Stimulated activated CD4-positive, alpha-beta T cell treated with anti-CD3 and anti-CD28 coated beads, TNF-alpha, amount 100 ng/mL, for 4 hours (primary cell): ENCODE data around the gene GRID1.

Experiments
- DNase-seq, 3 experiments: peaks; one replicate each; pipeline ENCODE4 v3.0.0-alpha.2; 2020; ENCODE audit warnings: low read depth in 3 of 3

The GRID1 gene

DNA sequence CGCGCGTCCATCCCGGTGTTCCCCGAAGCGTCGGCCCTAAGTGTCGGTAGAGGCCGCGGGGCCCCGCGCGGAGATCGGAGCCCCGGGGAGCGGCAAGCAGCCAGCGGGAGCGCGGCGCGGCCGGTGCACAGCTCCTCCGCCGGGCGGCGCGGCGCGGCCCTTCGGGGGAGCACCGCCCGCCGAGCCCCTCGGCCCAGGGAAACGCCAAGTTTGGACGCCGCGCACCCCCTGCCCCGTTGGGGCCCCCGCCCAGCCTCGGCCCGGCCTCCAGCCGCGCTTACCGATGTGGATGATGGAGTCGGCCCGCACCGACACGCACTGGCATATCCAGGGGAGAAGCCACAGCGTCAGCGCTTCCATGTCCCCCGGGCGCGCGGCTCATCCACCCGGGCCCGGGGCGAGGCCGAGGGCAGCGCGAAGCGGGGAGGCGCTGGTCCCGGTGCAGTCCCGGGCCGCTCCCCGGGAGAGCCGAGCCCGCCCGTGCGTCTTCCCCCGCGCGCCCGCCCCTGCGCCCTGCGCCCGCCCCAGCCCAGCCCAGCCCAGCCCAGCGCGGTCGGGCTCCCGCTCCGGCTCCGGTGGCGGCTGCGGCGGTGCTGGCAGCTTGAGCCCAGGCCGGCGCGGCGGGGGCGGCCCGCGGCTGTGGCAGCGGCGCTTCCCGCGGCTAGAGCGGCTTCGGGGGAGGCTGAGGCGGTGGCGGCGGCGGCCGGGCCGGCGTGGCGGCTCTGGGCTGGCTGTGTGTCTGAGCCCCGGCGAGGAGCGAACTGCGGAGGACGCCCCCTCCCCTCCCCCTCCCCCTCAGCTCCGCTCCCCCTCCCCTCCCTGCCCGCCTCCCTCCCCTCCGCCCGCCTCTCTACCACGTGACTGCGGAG is at the start of gene GRID1:
Gene GRID1, minus strand, starts transcription at position 763 of the 869 bp plus-strand sequence.
- DNase-seq = no peak

DNA sequence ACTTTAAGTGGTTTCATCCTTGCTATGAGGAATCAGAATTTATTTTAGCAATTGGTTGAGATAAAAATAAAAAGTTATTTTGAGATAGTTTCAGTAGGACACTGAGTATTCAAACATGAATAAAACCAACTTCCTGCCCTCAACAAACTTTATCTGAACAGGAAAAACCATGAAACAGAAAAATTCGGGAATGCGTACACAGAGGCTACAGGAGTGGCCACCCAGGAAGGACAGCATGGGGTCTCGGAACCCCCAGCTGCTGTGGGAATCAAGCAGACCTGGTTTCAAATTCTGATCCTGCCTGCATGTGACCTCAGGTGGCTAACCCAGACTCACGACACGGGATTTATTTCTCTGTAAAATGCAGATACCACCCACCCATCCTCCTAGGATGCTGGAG is 49.0 kb upstream of the GRID1 start:
- DNase-seq = no peak

DNA sequence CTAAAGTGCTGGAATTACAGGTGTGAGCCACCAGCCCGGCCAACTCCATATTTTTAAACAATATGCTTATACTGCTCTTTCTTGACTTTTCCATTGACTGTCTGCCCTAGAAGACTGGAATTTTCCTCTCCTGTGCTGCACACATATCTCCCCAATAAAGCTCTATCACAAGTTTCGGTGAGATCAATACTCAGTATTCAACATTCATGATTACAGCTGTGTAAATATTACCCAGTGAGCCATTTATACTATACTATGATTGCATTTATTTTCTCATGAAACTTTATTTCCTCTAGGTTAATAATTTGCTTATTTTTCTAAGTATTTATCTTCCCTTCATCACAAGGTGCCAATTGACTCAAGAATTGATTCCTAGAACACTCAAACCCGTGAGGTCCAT is 48.5 kb upstream of the GRID1 start:
- DNase-seq = no peak

DNA sequence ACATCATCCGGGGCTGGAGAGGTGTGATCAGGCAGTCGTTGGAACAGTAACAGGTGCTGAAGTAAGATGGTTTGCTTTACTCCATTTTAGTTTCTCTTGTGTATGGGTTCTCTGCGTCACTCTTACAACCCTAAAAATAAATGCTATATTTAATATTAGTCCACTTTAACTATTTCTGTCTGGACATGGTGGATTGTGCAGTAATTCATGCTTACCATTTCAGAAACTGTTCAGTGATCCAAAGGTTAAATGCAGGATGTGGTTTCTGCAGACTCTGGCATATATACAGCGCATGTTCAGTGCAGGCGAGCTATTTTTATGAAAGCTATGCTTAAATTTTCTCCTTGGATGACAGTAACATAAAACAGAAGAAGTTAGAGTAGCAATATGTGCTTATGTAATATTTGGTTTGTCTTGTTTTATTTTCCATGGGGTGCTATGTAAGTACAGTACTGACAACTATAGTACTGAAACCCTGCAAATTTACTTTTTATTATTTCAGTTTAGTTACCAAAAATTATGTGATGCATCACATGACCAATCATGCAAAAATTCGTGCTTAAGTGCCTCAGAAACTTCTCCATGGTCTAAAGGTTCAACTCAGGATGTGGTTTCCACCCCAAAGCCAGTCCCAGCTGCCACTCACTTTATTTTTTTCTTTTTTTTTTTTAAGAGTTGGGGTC is 46.6 kb upstream of the GRID1 start:
- no peak for DNase-seq

DNA sequence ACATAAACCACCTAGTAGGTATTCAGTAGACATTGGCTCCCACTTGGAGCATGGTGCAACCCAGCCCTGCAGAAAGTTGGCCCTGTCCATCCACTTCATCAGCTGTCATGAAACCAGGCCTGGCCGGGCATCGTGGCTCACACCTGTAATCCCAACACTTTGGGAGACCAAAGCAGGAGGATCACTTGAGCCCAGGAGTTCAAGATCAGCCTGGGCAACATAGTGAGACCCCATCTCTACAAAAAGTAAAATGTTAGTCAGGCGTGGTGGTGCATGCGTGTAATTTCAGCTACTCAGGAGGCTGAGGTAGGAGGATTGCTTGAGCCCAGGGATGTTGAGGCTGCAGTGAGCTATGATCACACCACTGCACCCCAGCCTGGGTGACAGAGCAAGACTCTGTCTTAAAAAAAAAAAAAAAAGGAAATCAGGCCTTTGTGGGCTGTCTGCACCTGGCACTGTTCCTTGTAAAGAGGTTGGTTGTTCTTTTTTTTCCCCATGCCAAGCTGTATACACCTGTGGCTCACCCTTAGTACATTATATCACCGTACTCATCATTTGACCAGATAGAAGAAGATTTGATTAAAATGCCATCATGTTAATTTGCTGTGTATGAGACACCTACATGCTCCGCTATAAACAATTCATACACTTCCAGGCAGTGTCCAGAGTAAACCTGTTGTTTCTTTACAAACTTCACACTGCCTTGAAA is 45.4 kb upstream of the GRID1 start:
- DNase-seq = no peak

DNA sequence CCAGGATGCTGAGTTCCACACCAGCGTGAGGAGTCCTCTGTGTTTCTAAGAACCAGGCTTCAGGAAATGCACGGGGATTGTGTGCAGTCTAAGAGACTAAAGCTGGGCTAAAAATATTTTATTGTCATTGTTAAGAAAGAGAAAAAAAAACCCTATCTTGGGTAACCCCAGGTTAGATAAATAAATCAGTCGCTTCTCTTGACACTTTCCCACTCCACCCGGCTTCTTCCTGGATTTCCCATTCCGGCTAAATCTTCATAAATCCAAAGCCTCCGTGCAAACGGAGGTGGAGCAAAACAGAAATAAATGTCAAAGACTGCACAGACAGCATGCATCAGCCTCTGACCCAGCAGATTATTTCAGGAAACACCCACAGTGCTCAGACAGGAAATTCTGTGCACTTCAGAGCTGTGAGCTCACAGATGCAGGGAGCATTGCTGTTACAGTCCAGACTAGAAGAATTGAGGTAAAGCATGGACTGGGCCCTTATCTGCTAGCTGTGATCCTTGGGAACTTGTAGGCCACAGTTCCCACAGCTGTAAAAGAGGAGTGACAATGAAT is 44.8 kb upstream of the GRID1 start:
- peak in 1 of 3 experiments; percentile 23 for DNase-seq

DNA sequence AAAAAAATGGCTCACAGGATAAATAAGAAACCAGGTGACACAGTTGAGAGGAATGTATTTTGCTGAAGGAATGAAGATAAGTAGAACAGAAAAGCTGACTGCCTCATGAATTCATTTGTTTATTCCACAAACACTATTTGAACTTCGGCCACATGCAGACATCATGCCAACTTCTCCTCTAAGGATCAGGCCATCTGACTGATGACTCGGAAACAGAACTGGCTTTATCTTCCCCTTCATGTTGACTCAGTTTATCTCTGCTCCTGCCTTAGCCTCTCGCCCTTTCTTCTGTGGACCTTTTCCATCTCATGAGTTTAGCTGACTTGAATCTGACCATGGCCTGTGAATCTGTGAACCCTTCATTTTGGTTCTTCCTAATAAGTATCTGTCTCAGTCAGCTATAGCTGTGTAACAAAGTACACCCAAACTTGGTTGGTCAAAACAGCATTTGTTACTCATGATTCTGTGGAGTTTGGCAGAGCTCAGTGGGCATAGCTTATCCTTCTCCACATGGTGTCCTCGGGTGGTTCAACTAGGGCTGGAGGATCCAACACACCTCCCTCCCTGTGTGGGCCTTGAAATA is 44.0 kb upstream of the GRID1 start:
- no peak for DNase-seq

DNA sequence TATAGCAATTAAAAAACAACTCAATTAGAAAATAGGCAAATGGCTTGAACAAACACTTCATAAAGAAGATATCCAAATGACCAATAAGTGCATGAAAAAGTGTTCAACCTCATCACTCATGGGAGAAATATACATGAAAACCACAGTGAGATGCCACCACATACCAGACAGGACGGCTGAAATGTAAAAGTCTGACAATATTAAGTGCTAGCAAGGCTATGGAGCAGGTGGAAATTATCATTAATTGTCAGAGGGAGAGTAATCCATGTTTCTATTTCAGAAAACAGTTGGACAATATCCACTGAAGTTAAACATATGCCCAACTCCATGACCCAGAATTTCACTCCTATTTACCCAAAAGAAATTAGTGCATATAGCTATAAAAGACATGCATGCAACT is 42.6 kb upstream of the GRID1 start:
- DNase-seq = no peak

DNA sequence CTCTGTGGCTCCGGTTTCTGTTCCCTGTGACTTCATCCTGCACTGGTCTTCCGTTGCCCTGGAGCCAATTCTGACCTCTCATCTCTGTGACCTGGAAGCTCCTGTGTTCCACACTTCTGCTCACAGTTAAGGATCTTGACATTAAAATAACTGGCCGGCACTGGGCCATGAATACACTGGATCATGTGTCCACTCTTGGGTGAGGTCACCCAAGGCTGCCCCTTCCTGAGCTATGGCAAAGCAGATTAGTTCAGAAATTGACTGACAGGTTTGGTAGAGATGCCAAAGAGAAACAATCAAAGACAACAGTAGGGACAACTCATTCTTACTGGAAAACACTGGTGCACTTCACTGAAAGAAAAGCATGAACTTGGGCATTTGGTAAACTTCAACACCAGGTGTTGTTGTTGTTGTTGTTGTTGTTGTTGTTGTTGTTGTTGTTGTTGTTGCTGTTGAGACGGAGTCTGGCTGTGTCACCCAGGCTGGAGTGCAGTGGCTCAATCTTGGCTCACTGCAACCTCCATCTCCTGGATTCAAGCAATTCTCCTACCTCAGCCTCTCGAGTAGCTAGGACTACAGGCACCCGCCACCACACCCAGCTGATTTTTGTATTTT is 36.7 kb upstream of the GRID1 start:
- no peak for DNase-seq

DNA sequence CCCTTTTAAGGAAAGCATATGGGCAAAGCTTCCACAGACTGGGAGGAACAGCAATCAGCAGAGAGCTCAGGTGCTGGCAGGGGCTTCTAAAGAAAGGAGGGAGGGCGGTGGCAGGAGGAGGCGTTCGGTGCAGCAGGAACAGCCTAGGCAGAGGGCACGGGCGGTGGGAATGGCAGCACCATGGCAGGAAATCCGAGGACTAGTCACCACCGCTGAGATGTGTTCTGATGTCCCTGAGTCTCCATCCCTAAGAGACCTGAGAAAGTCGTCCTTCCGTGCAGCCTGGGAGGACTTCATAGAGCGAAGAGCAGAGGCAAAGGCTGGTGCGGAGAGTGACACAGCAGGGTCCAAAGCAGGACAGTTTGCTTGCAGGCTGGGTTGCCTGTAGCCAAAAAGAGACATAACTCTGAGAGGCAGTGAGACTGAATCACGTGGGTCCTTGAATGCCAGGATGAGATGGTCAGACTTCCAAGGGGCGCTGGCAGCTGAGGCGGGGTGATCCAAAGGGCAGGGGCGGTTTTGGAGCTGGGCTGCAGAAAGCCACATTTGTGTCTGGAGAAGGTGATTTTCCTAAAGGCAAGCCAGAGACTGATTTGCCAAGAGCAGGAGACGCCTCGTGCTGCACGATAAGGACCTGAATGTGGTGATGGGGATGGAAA is 35.8 kb upstream of the GRID1 start:
- DNase-seq = no peak

DNA sequence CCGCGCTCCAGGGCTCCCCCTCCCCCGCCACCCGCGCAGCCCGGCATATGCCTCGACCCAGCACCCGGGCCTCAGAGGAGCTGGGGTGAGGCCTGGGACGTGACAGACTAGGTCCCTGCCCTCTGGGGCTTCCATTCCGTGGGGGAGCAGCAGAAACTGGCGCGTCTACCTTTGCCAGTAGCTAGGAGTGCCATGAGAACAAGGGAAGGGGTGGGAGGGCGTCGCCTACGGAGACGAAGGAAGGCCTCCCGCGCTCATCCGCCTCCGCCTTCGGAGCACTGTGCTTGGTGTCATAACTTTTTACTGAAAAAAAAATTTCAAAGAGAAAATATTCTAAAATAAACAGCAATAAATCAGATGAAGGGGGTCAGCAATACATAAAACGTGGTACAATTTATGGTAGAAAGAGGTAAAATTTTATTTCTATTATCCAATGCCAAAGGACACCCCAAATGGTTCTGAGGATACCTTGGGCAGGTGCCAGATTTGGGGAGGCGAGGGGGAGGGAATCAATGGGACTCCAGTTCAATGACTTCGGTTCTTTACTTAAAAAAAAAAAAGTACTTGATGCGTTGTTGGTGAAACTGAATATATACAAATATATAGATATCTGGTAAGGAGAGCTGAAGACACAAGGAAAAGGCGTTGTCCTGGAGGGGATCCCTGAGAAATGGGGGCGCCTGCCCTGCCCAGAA is 35.1 kb upstream of the GRID1 start:
- DNase-seq = peak in 2 of 3 experiments; percentile 32 to 35

DNA sequence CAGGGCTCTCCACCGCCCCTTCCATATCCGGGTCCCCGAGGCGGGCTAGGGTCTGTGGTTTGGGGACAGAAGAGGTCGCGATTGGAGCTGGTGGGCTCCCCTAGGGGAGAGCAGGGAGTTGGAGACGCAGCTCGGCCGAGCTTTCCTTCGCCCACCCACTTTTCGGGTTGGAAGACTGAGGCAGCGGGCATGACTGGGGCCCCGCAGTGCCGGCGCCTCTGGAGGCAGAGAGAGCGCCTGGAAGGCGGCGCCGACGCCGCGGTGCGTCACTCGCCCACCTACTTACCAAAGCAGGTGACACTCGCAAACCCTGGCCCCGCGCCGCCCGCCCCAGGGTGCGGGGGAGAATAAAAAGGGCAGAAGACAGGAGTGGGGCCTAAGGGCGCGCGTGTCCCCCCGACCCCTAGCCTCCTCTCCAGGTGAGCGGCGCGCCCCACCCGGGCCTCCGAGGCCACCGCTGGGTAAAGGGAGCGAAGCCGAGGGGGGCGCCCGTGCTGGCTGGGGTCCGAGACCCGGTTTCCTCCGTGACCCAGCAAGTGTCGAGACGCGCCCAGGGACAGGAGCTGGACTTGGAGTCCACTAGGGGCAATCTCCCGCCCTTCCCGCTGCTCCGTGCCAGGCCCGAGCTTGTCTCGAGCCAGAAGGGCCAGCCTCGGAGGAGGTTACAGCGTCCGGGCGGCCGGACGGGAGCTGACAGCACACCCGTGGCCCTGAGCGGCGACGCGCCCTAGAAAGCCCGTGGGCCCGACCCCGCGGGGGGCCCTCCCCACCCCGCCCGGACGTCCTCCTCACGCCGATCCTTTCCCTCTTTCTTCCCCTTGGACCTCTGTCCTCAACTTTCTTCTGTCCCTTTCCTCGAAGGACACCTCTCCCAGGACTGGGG is 34.4 kb upstream of the GRID1 start:
- DNase-seq = peak; percentile 55 to 77 (median 74)

DNA sequence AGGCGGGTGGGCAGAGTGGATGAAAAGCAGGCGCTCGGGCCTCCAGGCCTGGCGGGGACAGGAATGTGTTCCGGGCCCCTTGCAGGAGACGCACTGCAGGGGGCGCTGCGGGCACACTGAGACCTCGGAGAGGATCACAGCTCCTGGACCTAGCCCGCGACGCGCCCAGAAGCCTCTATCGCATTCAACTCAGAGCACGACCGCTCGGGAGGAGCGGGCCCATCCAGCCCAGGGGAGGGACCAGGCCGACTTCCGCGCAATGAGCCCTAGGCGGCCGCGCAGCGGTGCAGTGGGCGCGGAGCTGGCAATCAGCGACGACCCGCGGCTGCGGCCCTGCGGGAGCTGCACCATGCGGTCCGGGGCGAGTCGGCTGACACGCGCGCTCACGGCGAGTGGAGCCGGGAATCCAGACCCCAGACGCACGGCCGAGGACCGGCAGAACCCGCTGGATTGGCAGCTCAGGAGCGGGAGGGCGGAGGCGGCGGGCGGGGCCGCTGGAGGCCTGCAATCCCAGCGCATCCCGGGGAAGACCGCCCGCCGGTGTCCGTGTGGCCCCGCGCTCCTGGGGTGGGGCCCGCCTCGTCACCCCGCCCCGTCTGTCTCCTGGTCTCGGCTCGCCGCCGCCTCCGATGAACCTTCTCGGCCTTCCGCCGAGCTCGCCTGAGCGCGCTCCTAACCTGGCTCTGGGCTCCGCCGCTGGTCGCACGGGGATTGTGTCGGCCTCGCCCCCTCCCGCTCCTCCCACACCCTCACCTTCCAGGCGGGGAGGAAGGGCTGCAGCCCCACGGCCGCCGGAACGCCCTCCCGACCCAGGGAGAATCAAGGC is 33.5 kb upstream of the GRID1 start:
- DNase-seq = peak; percentile 87 to 93 (median 91)

DNA sequence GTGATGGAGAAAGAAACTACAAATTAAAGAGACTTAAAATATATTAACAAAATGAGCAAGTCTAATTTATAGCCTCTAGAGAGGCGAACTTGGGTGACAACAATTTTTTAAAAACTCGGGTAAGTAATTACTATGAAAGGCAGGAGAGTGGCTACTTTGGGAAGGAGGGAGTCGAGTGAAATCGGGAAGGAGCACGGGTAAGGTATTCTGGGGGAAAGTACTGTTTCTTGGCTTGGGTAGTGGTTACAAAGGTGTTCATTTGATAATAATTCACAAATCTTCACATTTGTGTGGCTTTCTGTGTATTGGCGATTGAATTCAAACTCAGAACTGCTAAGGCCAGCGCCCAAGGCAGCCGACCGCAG is 32.9 kb upstream of the GRID1 start:
- no peak for DNase-seq

DNA sequence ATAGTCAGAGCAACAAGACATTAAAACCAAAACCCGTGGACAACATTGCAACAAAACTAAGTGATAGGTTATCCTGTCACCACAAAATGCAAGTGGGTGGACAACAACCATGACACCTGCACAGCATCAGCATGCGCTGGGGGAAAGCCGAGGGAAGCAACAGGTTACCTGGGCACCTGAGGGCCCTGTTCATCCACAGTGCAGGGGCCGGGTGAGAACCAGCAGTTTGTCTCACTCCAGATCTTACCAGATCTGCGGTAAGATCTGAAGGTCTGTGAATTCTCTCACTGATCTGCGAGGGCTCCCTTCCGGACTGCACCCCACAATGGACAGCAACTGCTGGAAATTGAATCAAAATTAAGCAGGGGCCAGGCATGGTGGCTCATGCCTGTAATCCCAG is 30.5 kb upstream of the GRID1 start:
- DNase-seq = no peak

DNA sequence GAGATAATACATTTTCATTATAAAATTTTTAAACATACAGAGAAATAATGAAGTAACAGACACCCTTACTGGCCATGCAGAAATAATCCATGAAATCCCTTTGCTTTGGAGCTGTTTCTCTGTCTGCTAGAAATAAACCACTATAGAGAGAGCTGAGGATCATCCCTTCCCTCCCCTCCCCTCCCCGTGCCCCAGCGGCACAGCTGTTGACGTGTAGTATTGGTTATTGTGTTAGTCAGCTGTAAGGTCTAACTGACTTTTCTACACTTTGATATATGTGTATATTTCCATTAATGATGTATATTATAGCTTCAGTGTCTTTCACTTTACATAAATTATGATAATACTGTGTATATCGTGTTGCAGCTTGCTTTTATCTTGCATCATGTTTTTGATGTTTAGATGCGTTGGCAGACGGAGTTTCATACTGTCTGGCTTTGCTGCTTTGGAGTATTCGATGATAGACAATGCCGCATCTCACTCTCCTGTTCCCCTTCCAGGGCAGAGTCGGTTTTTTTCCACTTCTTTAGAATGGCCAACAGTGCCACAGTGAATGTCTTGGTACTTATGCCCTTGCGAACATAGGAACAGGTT is 27.4 kb upstream of the GRID1 start:
- DNase-seq = no peak

DNA sequence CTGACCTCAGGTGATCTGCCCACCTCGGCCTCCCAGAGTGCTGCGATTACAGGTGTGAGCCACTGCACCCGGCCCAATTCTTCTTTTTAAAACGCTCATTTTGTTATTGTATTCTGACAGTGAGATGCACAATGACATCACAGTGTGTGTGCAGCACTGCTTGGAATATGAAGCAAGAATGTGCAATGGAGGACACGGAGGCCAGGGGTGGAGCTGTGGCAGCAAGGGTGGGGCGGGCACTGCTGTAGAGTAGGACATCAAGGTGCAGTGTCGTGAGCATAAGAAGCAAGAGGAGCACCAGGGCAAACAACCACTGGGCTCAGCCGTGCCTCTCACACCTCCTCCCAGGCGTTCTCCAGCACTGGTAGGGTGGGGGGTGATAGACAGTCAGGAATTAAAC is 26.8 kb upstream of the GRID1 start:
- no peak for DNase-seq

DNA sequence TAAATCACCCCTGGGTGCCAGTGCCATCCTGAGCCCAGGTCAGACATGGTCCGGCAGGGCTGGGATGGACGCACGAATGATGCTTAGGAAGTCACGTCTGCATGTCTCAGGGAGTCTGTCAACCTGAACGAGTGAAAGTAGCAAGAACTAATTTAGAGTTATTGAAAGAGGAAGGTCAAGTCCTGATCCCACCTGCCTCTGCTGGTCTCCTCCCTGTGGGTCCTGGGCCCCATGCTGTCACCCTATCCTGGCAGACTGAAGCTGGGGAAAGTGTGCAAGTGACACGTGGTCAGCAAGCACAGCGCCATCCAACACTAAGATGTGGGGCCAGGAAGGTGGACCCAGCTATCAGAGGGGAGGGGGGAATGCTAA is 26.1 kb upstream of the GRID1 start:
- no peak for DNase-seq
